ENCODE results near the gene C1orf105.

DNA sequence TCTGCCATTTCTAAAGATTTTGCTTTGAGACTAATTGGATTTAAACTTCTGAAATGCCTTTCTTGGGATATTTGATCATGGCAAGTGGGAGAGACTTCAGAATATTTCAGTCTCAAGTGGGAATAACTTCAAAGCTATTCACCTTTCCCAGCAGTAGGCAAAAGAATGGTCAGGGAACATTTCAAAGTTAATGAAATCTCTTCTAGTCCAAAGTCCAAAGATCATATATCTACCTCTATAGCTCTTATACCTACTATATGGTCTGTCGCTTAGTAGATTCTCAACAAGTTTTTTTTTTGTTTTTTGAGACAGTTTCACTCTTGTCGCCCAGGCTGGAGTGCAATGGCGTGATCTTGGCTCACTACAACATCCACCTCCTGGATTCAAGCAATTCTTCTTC lies 67.9 kb downstream of the C1orf105 start:
- TF ChIP-seq, protein P1, sequence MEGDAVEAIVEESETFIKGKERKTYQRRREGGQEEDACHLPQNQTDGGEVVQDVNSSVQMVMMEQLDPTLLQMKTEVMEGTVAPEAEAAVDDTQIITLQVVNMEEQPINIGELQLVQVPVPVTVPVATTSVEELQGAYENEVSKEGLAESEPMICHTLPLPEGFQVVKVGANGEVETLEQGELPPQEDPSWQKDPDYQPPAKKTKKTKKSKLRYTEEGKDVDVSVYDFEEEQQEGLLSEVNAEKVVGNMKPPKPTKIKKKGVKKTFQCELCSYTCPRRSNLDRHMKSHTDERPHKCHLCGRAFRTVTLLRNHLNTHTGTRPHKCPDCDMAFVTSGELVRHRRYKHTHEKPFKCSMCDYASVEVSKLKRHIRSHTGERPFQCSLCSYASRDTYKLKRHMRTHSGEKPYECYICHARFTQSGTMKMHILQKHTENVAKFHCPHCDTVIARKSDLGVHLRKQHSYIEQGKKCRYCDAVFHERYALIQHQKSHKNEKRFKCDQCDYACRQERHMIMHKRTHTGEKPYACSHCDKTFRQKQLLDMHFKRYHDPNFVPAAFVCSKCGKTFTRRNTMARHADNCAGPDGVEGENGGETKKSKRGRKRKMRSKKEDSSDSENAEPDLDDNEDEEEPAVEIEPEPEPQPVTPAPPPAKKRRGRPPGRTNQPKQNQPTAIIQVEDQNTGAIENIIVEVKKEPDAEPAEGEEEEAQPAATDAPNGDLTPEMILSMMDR (IDR thresholded peaks at IDR 0.05): no peak
- TF ChIP-seq EP300 (IDR thresholded peaks at IDR 0.05): no peak
- TF ChIP-seq POLR2AphosphoS5 (IDR thresholded peaks at IDR 0.05): no peak
- no peak for TF ChIP-seq POLR2A (IDR thresholded peaks at IDR 0.05)

Data from upper lobe of left lung (tissue), 4 donors.